Fibroblast of villous mesenchyme (primary cell): Measurements from ENCODE around the gene CCR7. TPM values are rescaled to one million over a fixed set of nuclear protein-coding genes. Genes with fewer than 3 reads are reported as not detected.

ENCODE experiments used
- DNase-seq: peaks from one replicate; pipeline ENCODE4 v3.0.0-alpha.2; 2010; ENCODE audit warnings: low read depth
- H3K4me3 ChIP-seq: 2 replicates; pipeline ENCODE4 v1.5.1; 2011; ENCODE audit warnings: low read depth, mild to moderate bottlenecking, low read length
- total RNA-seq: library from RNA; depleted of rRNA; stranded (reverse); fragments of >200 nt; gene quantifications from 2 replicates; pipeline ENCODE4 v1.2.3, GENCODE V29; 2012
- TF ChIP-seq, protein P1 (sequence below): IDR thresholded peaks from 2 replicates; pipeline ENCODE4 v1.5.1; 2012; ENCODE audit warnings: low read depth, mild to moderate bottlenecking, low read length; ENCODE audit not compliant: insufficient read depth

Gene CCR7
- total RNA-seq, 1 donor: not detected

DNA sequence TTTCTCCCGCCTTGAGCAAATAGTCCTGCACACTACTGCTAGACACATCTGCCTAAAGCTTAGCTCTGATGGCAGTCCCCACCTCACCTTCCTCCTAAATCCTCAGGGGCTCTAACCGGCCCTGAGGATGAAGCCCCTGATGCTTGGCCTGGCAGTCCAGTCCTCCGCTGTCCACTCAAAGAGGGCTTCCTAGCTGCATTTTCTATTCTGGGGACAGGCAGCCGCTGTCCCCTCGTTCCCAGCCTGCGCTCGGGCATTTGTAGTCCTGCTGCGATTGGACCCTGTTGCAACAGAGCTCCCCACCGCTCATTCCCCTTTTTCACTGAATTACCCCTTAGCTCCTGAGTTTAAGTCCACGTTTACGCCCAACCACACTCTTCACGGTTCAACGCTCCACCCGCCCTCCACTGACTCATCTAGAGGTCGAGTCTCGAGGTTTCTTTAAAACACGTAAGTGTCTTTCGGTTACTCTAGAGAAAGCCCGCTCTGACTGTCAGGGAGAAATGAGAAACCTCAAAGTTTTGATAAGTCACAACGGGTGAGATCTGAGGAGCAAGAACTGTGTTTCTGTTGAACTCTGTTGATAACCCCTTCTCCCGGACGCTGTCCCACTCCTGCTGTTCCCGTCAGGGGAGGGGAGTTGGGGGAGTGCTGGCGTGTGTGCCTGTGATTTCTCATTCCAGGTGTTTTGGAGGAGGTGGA lies 4.5 kb downstream of the CCR7 start:
- DNase-seq: peak; percentile 70
- TF ChIP-seq, protein P1, sequence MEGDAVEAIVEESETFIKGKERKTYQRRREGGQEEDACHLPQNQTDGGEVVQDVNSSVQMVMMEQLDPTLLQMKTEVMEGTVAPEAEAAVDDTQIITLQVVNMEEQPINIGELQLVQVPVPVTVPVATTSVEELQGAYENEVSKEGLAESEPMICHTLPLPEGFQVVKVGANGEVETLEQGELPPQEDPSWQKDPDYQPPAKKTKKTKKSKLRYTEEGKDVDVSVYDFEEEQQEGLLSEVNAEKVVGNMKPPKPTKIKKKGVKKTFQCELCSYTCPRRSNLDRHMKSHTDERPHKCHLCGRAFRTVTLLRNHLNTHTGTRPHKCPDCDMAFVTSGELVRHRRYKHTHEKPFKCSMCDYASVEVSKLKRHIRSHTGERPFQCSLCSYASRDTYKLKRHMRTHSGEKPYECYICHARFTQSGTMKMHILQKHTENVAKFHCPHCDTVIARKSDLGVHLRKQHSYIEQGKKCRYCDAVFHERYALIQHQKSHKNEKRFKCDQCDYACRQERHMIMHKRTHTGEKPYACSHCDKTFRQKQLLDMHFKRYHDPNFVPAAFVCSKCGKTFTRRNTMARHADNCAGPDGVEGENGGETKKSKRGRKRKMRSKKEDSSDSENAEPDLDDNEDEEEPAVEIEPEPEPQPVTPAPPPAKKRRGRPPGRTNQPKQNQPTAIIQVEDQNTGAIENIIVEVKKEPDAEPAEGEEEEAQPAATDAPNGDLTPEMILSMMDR: no peak
- H3K4me3 ChIP-seq: peak overlapping the region; percentile 9

DNA sequence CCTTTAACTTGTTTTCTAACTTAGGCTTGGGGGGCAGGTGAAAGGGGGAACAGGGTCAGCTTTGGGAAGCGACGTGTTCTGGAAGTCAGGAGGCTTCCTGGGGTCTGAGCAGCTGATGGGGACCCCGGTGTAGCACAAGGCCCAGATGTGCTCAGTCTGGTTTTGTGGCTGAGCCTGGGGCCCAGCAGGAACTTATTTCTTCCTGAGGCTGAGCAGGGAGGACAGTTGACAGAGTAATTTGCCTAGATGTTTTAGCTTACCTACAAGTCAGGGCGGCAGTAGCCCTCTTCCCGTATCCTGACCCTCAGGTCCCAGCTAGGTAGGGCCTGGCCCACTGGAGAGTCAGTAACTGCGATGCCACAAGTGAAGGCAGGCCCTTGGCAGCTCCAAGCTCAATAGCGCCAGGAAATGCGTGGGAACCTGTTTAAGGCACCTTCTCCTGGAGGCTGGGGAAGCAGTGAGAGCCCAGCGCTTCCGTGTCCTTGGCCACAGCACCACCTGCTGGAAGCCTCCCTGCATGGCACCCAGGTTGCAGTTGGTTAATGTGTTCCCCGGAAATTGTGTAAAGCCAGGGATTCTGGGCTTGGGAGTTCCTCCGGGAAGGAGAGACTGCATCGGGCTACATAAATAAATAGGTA lies 5.2 kb downstream of the CCR7 start:
- DNase-seq: peak; percentile 95
- TF ChIP-seq, protein P1: peak; percentile 97
- H3K4me3 ChIP-seq: no peak overlapping the region

DNA sequence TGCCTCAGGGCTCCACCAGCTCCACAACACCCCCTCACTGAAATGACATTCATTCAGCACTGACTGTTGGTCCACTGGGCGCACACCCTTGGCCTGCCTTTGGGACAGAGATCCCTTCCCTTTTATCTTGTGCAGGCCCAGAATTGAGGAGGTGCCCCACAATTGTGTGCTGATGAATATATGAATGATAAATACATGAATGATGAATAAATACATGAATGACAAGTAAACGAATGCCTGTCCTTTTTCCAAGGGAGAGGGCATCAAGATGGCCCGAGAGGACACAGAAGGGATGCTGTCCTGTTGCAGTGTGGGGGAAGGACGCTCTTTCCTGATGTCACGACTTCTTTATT lies 5.7 kb downstream of the CCR7 start:
- H3K4me3 ChIP-seq: no peak overlapping the region
- DNase-seq: no peak
- TF ChIP-seq, protein P1: no peak

- DNase-seq: peak; percentile 65
- TF ChIP-seq, protein P1: no peak
Measured at GRCh38 chr17:40558890-40559563, 6.2 kb downstream of the CCR7 start.

DNA sequence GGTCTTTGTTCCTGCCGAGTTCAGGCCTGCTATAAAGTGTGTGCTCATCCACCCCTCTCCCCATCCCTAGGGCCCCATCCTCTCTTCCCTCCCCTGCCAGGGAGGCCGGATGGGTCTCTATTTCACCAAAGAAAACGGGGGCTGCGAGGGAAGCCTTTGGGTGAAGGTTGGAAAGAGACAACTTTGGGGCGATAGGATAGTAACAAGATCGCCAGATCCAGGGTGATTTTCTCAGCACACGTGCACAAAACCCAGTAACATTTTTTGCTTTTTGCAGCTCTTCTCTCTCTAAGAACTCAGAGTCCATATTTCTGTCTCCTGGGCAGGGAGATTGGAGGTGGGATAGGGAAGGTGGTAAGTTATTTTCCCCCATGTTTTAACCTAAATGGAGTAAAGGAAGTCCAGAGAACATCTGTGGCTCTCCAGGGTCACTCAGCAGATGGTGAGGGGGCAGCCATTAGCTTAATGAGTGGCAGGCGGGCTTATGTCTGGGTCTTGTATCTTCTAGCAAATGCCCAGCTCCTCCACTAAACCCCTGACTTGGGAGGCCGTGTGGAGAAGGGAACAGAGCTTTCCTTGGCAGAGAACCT lies 6.9 kb downstream of the CCR7 start:
- no peak for DNase-seq
- TF ChIP-seq, protein P1: no peak
- no peak overlapping the region for H3K4me3 ChIP-seq

More at GRCh38 chr17:40558890-40559563, 6.2 kb downstream of the CCR7 start:
- H3K4me3 ChIP-seq: no peak overlapping the region

- no peak for DNase-seq
- no peak overlapping the region for H3K4me3 ChIP-seq
- TF ChIP-seq, protein P1: no peak
Measured at GRCh38 chr17:40557531-40558299, 7.6 kb downstream of the CCR7 start.
